Natural killer cell (primary cell): ENCODE results near the gene CC2D1B. TPM values are rescaled to one million over a fixed set of nuclear protein-coding genes. Genes with fewer than 3 reads are reported as not detected.
"Not testable (repeated sequence)": the region's sequence is repeated elsewhere in the genome, so short reads cannot be mapped to it uniquely, and the experiment has no call there.

ENCODE experiments used
- ATAC-seq, 3 donors: fragments of 150-1000 bp in 2 of 3; fragments of 200-7000 bp in 1 of 3; cut with Tn5 transposase; 1 replicate in 1 of 3; 2 replicates in 2 of 3; pipeline ENCODE4 v1.10.0; 2021; ENCODE audit warnings: mild to moderate bottlenecking in 2 of 3, moderate library complexity in 2 of 3
- DNase-seq, 2 donors: peaks; one replicate each; pipeline versions ENCODE4 v3.0.0 to v3.0.0-alpha.2; 2013 to 2021; ENCODE audit warnings: mixed read lengths in 1 of 2
- H3K27ac ChIP-seq: one replicate; pipeline ENCODE4 v1.5.1; 2013; ENCODE audit warnings: mild to moderate bottlenecking, low read length
- H3K27me3 ChIP-seq: one replicate; pipeline ENCODE4 v1.6.1; 2013; ENCODE audit warnings: low read length; ENCODE audit not compliant: control insufficient read depth, insufficient read depth
- H3K36me3 ChIP-seq: one replicate; pipeline ENCODE4 v1.6.1; 2013; ENCODE audit warnings: low read length; ENCODE audit not compliant: control insufficient read depth, insufficient read depth
- H3K4me1 ChIP-seq: one replicate; pipeline ENCODE4 v1.6.1; 2013; ENCODE audit warnings: low read length; ENCODE audit not compliant: control insufficient read depth, insufficient read depth
- H3K4me3 ChIP-seq: one replicate; pipeline ENCODE4 v1.5.1; 2013; ENCODE audit warnings: low read length
- H3K9me3 ChIP-seq: one replicate; pipeline ENCODE4 v1.6.1; 2013; ENCODE audit warnings: low read length; ENCODE audit not compliant: control insufficient read depth, insufficient read depth
- H3K27ac Mint-ChIP-seq, 2 donors: one replicate each; pipeline ENCODE4 v1.8.0; 2022; ENCODE audit warnings: mild to moderate bottlenecking in 2 of 2, mixed read lengths in 2 of 2, moderate library complexity in 1 of 2
- H3K27me3 Mint-ChIP-seq, 2 donors: one replicate each; pipeline ENCODE4 v1.8.0; 2022; ENCODE audit warnings: low read depth in 2 of 2, mixed read lengths in 2 of 2
- H3K36me3 Mint-ChIP-seq: one replicate; pipeline ENCODE4 v1.8.0; 2022; ENCODE audit warnings: mixed read lengths
- H3K4me1 Mint-ChIP-seq, 2 donors: one replicate each; pipeline ENCODE4 v1.8.0; 2022; ENCODE audit warnings: mixed read lengths in 2 of 2
- H3K4me3 Mint-ChIP-seq: one replicate; pipeline ENCODE4 v1.8.0; 2022; ENCODE audit warnings: mild to moderate bottlenecking, moderate library complexity, mixed read lengths
- H3K9me3 Mint-ChIP-seq, 2 donors: one replicate each; pipeline ENCODE4 v1.8.0; 2022; ENCODE audit warnings: mixed read lengths in 2 of 2
- WGBS: methylation state at CpG from one replicate; pipeline ENCODE4 v1.1.7; 2013; ENCODE audit warnings: missing lambda C conversion rate; ENCODE audit not compliant: insufficient coverage; 5-methylcytosine and 5-hydroxymethylcytosine counted together
- intact Hi-C: fragments of 100-400 bp; cut with micrococcal nuclease; formaldehyde crosslinking; loops from one replicate; pipeline ENCODE4 v1.14.2; 2022
- total RNA-seq, 4 donors: library from RNA; stranded (reverse); fragments of 120-200 nt in 1 of 4; gene quantifications; one replicate each; pipeline versions ENCODE4 v1.2.3 to v1.2.4, GENCODE V29; 2013 to 2022
- TF ChIP-seq, protein P1 (sequence below): fragments of 200-600 bp; IDR thresholded peaks from one replicate; pipeline ENCODE4 v1.8.0; 2022; ENCODE audit warnings: antibody characterized with exemption

CC2D1B gene
- total RNA-seq, 3 donors from 2014 or later (not counting 1 experiment from before 2014, with no cell fraction given): 61.4 to 78.4 (median 68.8) TPM

- H3K27ac Mint-ChIP-seq: no peak overlapping the region
- DNase-seq (no peak), ATAC-seq (no peak)
- no peaks in the 10 kb centered on the region for H3K27me3 Mint-ChIP-seq
- no peaks in the 10 kb centered on the region for H3K9me3 ChIP-seq
- TF ChIP-seq, protein P1, sequence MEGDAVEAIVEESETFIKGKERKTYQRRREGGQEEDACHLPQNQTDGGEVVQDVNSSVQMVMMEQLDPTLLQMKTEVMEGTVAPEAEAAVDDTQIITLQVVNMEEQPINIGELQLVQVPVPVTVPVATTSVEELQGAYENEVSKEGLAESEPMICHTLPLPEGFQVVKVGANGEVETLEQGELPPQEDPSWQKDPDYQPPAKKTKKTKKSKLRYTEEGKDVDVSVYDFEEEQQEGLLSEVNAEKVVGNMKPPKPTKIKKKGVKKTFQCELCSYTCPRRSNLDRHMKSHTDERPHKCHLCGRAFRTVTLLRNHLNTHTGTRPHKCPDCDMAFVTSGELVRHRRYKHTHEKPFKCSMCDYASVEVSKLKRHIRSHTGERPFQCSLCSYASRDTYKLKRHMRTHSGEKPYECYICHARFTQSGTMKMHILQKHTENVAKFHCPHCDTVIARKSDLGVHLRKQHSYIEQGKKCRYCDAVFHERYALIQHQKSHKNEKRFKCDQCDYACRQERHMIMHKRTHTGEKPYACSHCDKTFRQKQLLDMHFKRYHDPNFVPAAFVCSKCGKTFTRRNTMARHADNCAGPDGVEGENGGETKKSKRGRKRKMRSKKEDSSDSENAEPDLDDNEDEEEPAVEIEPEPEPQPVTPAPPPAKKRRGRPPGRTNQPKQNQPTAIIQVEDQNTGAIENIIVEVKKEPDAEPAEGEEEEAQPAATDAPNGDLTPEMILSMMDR: no peak
- intact Hi-C loops: no loop called here
- 96% methylated on average over 5 of the region's 5 CpGs for WGBS
- H3K4me1 ChIP-seq: no peaks in the 10 kb centered on the region
- no peaks in the 10 kb centered on the region for H3K9me3 Mint-ChIP-seq
- no peaks in the 10 kb centered on the region for H3K36me3 ChIP-seq
- H3K36me3 Mint-ChIP-seq: no peaks in the 10 kb centered on the region
- no peak overlapping the region for H3K4me3 ChIP-seq
- no peak overlapping the region for H3K4me3 Mint-ChIP-seq
- H3K27me3 ChIP-seq: no peaks in the 10 kb centered on the region
- H3K4me1 Mint-ChIP-seq: no peaks in the 10 kb centered on the region
- H3K27ac ChIP-seq: no peak overlapping the region
Measured at GRCh38 chr1:52386458-52386857, 20.5 kb upstream of the CC2D1B start.

GRCh38 chr1:52385376-52385775, 19.4 kb upstream of the CC2D1B start:
- no peak for ATAC-seq
- no peaks in the 10 kb centered on the region for H3K9me3 Mint-ChIP-seq
- no peaks in the 10 kb centered on the region for H3K4me1 ChIP-seq
- no peak overlapping the region for H3K27ac Mint-ChIP-seq
- TF ChIP-seq, protein P1: no peak
- H3K27me3 ChIP-seq: no peaks in the 10 kb centered on the region
- no peaks in the 10 kb centered on the region for H3K9me3 ChIP-seq
- intact Hi-C loops: no loop called here
- H3K4me1 Mint-ChIP-seq: no peaks in the 10 kb centered on the region
- H3K27me3 Mint-ChIP-seq: no peaks in the 10 kb centered on the region
- no peak overlapping the region for H3K4me3 Mint-ChIP-seq
- no peak overlapping the region for H3K4me3 ChIP-seq
- no peaks in the 10 kb centered on the region for H3K36me3 ChIP-seq
- H3K36me3 Mint-ChIP-seq: no peaks in the 10 kb centered on the region
- DNase-seq: no peak
- 100% methylated on average over 3 of the region's 3 CpGs for WGBS
- no peak overlapping the region for H3K27ac ChIP-seq

- H3K4me1 ChIP-seq: peaks cover 20% of the 10 kb centered on the region
- WGBS: 100% methylated on average over 1 of the region's 1 CpG
- not testable (repeated sequence) for H3K27me3 Mint-ChIP-seq, H3K36me3 Mint-ChIP-seq, H3K4me3 ChIP-seq, H3K9me3 Mint-ChIP-seq, H3K36me3 ChIP-seq, H3K27me3 ChIP-seq, H3K9me3 ChIP-seq, H3K27ac Mint-ChIP-seq, ATAC-seq, H3K27ac ChIP-seq, H3K4me3 Mint-ChIP-seq, DNase-seq
- intact Hi-C loops: loop anchor here (5.0 kb wide), 1 partner anchor 338 kb away; the partner anchor contains the start of gene KTI12
- H3K4me1 Mint-ChIP-seq: peaks cover 15 to 16% of the 10 kb centered on the region in 2 donors
Measured at GRCh38 chr1:52369851-52370250, 3.8 kb upstream of the CC2D1B start.

DNA sequence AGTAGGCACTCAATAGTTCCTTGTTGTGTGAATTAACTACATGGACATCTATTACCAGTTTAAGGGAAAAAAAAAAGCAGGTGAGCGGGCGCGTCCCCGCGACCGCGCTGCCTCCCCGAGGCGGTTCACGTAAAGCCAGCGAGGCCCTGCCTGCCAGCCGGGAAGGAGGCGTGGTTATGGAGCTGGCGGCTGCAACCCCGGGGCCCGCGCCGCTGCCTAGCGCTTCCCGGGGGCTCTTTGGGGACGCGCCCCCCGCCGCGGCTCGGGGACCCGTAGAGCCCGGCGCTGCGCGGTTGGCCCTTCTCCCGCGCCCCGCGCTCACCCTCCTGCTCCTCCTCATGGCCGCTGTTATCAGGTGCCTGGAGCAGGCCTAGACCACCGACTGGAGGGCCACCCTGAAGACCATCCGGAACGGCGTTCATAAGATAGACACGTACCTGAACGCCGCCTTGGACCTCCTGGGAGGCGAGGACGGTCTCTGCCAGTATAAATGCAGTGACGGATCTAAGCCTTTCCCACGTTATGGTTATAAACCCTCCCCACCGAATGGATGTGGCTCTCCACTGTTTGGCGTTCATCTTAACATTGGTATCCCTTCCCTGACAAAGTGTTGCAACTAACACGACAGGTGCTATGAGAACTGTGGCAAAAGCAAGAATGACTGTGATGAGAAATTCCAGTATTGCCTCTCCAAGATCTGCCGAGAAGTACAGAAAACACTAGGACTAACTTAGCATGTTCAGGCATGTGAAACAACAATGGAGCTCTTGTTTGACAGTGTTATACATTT, 2.6 kb upstream of the CC2D1B start:
- intact Hi-C loops: loop anchor here (5.0 kb wide), 1 partner anchor 336 kb away; the partner anchor contains the start of gene KTI12
- Histone ChIP-seq H3K36me3 (peaks cover 4% of the 10 kb centered on the region), H3K4me3 (no peak overlapping the region), H3K27ac (no peak overlapping the region), H3K4me1 (peaks cover 30% of the 10 kb centered on the region), H3K27me3 (no peaks in the 10 kb centered on the region), H3K9me3 (no peaks in the 10 kb centered on the region)
- DNase-seq (peak in 1 of 2 donors; percentile 80), ATAC-seq (no peak)
- peaks cover 0 to 4% of the 10 kb centered on the region in 2 donors for H3K27me3 Mint-ChIP-seq
- peaks cover 15 to 25% of the 10 kb centered on the region in 2 donors for H3K4me1 Mint-ChIP-seq
- no peaks in the 10 kb centered on the region for H3K9me3 Mint-ChIP-seq
- peak overlapping the region; percentile 42 for H3K4me3 Mint-ChIP-seq
- H3K36me3 Mint-ChIP-seq: no peaks in the 10 kb centered on the region
- WGBS: 13% methylated on average over 51 of the region's 51 CpGs
- H3K27ac Mint-ChIP-seq: no peak overlapping the region
- TF ChIP-seq, protein P1: no peak
